OCI-LY3 (cell line): ENCODE measurements around the gene TBCK.

Experiments
- CTCF ChIP-seq: fragments of 200-600, 300-600 bp; sonication (generic); IDR thresholded peaks from 2 replicates; pipeline ENCODE4 v1.5.1; 2014; ENCODE audit warnings: antibody characterized with exemption, low read length, low read depth
- EZH2phosphoT487 ChIP-seq: fragments of 200-600 bp; shearing (Covaris generic); IDR thresholded peaks from 2 replicates; pipeline ENCODE4 v1.6.1; 2018; ENCODE audit warnings: antibody characterized with exemption, mixed run types, low read depth

DNA sequence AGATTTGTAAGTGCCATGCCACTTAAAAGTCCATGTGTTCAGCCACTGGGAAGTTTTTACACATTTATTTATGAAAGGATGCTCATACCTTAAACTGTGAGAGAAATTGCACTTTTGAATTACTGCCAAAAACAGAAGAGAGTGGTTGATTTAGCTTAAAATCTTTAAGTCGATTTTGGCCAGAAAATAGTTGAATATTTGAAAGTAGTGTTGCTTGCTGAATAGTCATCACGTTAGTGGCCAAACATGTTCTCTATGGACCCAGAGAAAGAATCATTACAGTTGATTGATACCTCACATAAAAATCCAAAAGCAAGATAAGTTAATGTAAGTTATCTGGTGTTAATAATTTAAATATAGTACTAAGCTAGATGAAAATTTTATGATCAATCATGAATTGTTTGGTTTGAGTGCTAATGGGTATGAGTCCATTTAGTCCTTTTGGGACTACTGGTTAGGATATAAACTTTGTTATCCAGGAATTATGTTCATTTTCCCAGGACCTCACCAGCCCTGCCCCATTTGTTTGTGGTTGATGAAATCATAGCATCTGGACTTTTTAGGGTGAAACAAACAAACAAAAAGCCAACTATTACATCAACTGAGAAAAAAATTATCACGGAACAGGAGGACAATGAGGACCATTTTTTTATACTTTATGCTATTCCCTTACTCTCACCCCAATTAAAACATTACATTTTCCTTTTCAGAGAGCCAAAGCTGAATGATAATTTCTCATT, 46.2 kb upstream of the TBCK start:
- no peak for TF ChIP-seq CTCF
- no peak for TF ChIP-seq EZH2phosphoT487
